NCI-H82 (cell line): ENCODE results near the gene PRICKLE1.

Experiments used
- DNase-seq: peaks from one replicate; lab custom pipeline; 2025; lab: John Stamatoyannopoulos, UW

PRICKLE1 gene

GRCh38 chr12:42589465-42590329 lies at the start of gene PRICKLE1:
Gene PRICKLE1 (minus strand): TSS chr12:42589746. CDS start chr12:42472516, 117,230 bp downstream.
- peak; percentile 61 for DNase-seq

GRCh38 chr12:42638697-42639096 lies 49.2 kb upstream of the PRICKLE1 start:
- no peak for DNase-seq

GRCh38 chr12:42638011-42638410 lies 48.5 kb upstream of the PRICKLE1 start:
- DNase-seq = no peak

- DNase-seq = no peak
Measured at GRCh38 chr12:42636993-42637392, 47.4 kb upstream of the PRICKLE1 start.

GRCh38 chr12:42633594-42633993 lies 44.0 kb upstream of the PRICKLE1 start:
- no peak for DNase-seq

GRCh38 chr12:42631513-42631912 lies 42.0 kb upstream of the PRICKLE1 start:
- no peak for DNase-seq

GRCh38 chr12:42630314-42630713 lies 40.8 kb upstream of the PRICKLE1 start:
- no peak for DNase-seq

- no peak for DNase-seq
Measured at GRCh38 chr12:42627151-42627550, 37.6 kb upstream of the PRICKLE1 start.

- DNase-seq = no peak
Measured at GRCh38 chr12:42625611-42626010, 36.1 kb upstream of the PRICKLE1 start.

GRCh38 chr12:42617622-42618021 lies 28.1 kb upstream of the PRICKLE1 start:
- no peak for DNase-seq

- DNase-seq = no peak
Measured at GRCh38 chr12:42615006-42615405, 25.5 kb upstream of the PRICKLE1 start.

GRCh38 chr12:42612231-42612613 lies 22.7 kb upstream of the PRICKLE1 start:
- no peak for DNase-seq

GRCh38 chr12:42611571-42612230 lies 22.2 kb upstream of the PRICKLE1 start:
- no peak for DNase-seq

GRCh38 chr12:42609605-42610004 lies 20.1 kb upstream of the PRICKLE1 start:
- no peak for DNase-seq

GRCh38 chr12:42608196-42608825 lies 18.8 kb upstream of the PRICKLE1 start:
- no peak for DNase-seq

- DNase-seq = no peak
Measured at GRCh38 chr12:42607584-42608058, 18.1 kb upstream of the PRICKLE1 start.

GRCh38 chr12:42606471-42606870 lies 16.9 kb upstream of the PRICKLE1 start:
- no peak for DNase-seq

- DNase-seq = no peak
Measured at GRCh38 chr12:42605685-42606084, 16.1 kb upstream of the PRICKLE1 start.

- DNase-seq = no peak
Measured at GRCh38 chr12:42603246-42603990, 13.9 kb upstream of the PRICKLE1 start.

GRCh38 chr12:42593874-42594273 lies 4.3 kb upstream of the PRICKLE1 start:
- DNase-seq = peak; percentile 35

- DNase-seq = peak; percentile 35
Measured at GRCh38 chr12:42590330-42590934, 886 bp upstream of the PRICKLE1 start.
